D721Med (cell line): ENCODE results near the gene SELL.
"Not testable (repeated sequence)": the region's sequence is repeated elsewhere in the genome, so short reads cannot be mapped to it uniquely, and the experiment has no call there.

ENCODE experiments used
- DNase-seq: peaks from one replicate; pipeline ENCODE4 v3.0.0; 2011; ENCODE audit warnings: low spot score; ENCODE audit not compliant: insufficient read length
- FAIRE-seq: peaks from 2 replicates; lab custom pipeline; 2011; peaks lifted over from hg19 to GRCh38; lab: Jason Lieb, UNC
- CTCF ChIP-seq: IDR thresholded peaks from 2 replicates; pipeline ENCODE4 v1.5.1; 2012; ENCODE audit warnings: mild to moderate bottlenecking, control low read depth; ENCODE audit not compliant: insufficient read depth; ENCODE audit errors: missing control alignments

SELL gene

GRCh38 chr1:169658777-169659176 is 52.6 kb downstream of the SELL start:
- FAIRE-seq, DNase-seq: not testable (repeated sequence)

- TF ChIP-seq CTCF, result no peak
Measured at GRCh38 chr1:169653873-169654272, 57.5 kb downstream of the SELL start.

GRCh38 chr1:169651035-169651434 is 60.4 kb downstream of the SELL start:
- peak; percentile 29 for FAIRE-seq
- no peak for DNase-seq
- no peak for TF ChIP-seq CTCF

More at GRCh38 chr1:169653873-169654272, 57.5 kb downstream of the SELL start:
- DNase-seq, result no peak
- no peak for FAIRE-seq

- no peak for DNase-seq
- no peak for TF ChIP-seq CTCF
Measured at GRCh38 chr1:169650551-169650950, 60.9 kb downstream of the SELL start.

GRCh38 chr1:169648709-169649108 is 62.7 kb downstream of the SELL start:
- TF ChIP-seq CTCF, result no peak
- DNase-seq (no peak), FAIRE-seq (no peak)

More at GRCh38 chr1:169650551-169650950, 60.9 kb downstream of the SELL start:
- FAIRE-seq, result no peak

- DNase-seq, result no peak
- FAIRE-seq, result peak; percentile 16
- TF ChIP-seq CTCF, result no peak
Measured at GRCh38 chr1:169648187-169648586, 63.2 kb downstream of the SELL start.

GRCh38 chr1:169647512-169647911 is 63.9 kb downstream of the SELL start:
- FAIRE-seq (no peak), DNase-seq (no peak)
- no peak for TF ChIP-seq CTCF

GRCh38 chr1:169644297-169644696 is 67.1 kb downstream of the SELL start:
- FAIRE-seq, result peak; percentile 32
- no peak for TF ChIP-seq CTCF
- no peak for DNase-seq
